ENCODE results near the gene PIF1.
"Not testable (repeated sequence)": the region's sequence is repeated elsewhere in the genome, so short reads cannot be mapped to it uniquely, and the experiment has no call there.

The PIF1 gene

DNA sequence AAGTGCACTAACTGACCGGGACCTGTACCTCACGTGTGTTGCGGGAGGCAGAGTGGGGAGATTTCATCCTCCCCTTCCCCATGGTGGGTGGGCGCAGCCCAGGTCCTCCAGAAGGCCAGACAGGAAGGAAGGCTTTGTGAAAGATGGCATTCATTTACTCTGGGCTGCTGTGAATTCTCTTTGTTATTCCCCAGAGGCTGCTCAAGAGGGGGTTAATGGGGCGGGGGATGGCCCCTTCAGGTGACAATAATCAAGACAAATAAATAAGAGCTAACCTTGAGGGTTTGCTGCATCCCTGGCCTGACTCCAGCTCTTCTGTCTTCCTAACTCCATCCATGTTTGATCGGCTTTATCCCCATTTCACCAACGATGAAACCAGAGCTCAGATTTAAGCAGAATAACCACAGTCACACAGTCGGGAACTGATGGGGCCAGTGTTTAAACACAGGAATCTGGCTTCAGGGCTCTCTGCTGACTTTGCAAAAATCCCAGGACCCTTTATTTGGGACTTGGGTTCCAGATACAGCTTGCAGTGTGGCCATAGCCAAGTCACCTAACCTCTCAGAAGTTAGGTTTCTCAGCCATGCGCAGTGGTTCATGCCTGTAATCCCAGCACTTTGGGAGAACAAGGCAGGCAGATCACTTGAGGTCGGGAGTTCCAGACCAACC, 16.5 kb downstream of the PIF1 start:
- no peak for DNase-seq

DNA sequence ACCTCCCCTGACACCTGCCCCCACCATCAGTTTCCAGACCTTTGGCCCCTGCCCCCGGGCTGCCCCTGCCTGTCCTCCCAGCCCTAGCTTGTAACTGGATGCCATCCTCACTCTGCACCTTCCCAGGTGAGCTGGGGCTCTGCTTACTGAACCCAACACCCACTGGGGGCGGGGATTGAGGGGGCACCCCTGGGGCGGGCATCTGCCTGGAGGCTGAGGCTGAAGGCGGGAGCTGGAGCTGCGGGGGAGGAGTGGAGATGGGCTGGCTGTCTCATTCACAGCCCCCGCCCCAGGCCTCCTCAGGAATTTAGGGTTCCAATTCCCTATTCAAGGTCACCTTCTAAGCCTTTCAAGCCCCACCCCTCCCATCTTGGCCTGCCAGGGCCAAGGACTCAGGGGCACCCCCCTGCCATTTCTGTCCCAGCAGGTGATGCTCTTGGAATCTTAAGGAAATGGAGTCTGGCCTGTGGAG, 17.7 kb downstream of the PIF1 start:
- no peak for DNase-seq

- DNase-seq, result no peak
Measured at GRCh38 chr15:64807051-64807749, 18.2 kb downstream of the PIF1 start.

GRCh38 chr15:64806509-64806908, 18.9 kb downstream of the PIF1 start:
- DNase-seq, result no peak

GRCh38 chr15:64804619-64805018, 20.8 kb downstream of the PIF1 start:
- DNase-seq, result no peak

- no peak for DNase-seq
Measured at GRCh38 chr15:64803526-64803925, 21.9 kb downstream of the PIF1 start.

- no peak for DNase-seq
Measured at GRCh38 chr15:64800476-64800875, 25.0 kb downstream of the PIF1 start.

DNA sequence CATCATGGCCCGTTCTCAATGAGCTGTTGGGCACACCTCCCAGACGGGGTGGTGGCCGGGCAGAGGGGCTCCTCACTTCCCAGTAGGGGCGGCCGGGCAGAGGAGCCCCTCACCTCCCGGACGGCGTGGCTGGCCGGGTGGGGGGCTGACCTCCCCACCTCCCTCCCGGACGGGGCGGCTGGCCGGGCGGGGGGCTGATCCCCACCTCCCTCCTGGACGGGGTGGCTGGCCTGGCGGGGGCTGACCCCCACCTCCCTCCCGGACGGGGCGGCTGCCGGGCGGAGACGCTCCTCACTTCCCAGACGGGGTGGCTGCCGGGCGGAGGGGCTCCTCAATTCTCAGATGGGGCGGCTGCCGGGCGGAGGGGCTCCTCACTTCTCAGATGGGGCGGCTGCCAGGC, 26.5 kb downstream of the PIF1 start:
- DNase-seq, result not testable (repeated sequence)

DNA sequence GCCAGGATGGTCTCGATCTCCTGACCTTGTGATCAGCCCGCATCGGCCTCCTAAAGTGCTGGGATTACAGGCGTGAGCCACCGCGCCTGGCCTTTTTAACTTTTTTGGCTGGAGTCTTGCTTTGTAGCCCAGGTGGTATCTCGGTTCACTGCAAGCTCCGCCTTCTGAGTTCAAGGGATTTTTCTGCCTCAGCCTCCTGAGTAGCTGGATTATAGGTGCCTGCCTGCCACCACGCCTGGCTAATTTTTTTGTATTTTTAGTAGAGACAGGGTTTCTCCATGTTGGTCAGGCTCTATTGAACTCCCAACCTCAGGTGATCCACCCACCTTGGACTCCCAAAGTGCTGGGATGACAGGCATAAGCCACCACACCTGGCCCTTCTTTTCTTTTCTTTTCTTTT, 29.5 kb downstream of the PIF1 start:
- not testable (repeated sequence) for DNase-seq

- not testable (repeated sequence) for DNase-seq
Measured at GRCh38 chr15:64795299-64795698, 30.1 kb downstream of the PIF1 start.

DNA sequence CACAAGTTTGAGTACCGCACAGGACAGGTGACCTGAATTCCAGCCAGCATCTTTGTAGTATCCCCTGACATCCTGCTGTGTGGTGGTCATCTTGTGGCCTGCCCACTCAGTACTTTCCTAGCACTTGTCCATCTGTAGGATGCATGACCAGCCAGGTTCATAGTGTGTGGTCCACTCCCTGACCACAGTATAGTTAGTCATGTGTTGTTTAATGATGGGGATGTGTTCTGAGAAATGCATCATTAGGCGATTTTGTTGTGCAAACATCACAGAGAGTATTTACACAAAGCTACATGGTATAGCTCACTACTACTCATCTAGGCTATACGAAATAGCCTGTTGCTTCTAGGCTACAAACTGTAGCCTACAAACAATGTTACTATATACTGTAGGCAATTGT, 33.2 kb downstream of the PIF1 start:
- no peak for DNase-seq

- DNase-seq, result no peak
Measured at GRCh38 chr15:64791401-64791800, 34.0 kb downstream of the PIF1 start.

DNA sequence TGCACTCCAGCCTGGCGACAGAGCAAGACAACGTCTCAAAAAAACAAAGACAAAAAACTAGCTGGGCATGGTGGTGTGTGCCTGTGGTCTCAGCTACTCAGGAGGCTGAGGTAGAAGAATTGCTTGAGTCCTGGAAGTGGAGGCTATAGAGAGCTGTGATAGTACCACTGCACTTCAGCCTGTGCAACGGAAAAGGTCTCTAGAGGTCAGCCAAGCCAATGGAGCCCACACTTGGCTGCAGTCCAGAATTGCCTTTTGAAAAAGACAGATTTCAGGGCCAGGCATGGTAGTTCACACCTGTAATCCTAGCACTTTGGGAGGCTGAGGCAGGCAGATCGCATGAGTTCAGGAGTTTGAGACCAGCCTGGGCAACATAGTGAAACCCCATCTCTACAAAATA, 41.7 kb downstream of the PIF1 start:
- no peak for DNase-seq

- DNase-seq, result no peak
Measured at GRCh38 chr15:64782751-64783150, 42.7 kb downstream of the PIF1 start.

DNA sequence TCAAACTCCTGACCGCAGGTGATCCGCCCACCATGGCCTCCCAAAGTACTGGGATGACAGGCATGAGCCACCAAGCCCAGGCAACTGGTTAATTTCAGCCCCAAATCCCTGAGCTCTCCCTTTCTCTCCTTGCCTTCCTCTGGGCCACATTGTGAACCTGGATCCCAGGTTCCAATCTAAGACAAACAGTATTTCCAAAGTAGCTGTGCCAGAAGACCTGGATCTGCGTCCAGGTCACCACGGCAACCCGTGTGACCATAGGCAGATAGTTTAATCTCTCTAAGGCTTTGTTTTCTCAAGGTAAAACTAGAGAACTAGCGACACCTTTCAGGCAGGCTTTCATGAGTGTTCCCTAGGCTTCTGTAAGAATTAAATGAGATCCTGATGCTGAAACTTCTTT, 44.1 kb downstream of the PIF1 start:
- DNase-seq, result no peak

- DNase-seq, result no peak
Measured at GRCh38 chr15:64780600-64781156, 44.8 kb downstream of the PIF1 start.

DNA sequence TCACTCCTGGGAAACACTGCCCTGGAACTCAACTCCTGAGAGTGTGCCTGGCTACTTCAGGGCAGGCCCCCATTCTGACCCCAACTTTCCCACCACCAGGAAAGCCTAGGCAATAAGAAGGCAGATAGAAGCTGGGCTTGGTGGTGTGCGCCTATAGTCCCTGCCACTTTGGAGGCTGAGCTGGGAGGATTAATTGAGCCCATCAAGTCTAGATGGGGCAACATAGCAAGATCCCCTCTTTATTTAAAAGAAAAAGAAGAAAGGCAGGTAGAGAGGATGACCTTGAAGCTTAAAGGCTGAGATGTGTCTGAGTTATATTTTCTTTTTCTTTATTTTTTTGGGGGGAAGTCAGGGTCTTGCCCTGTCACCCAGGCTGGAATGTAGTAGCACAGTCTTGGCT, 45.8 kb downstream of the PIF1 start:
- no peak for DNase-seq

- no peak for DNase-seq
Measured at GRCh38 chr15:64779024-64779423, 46.4 kb downstream of the PIF1 start.

DNA sequence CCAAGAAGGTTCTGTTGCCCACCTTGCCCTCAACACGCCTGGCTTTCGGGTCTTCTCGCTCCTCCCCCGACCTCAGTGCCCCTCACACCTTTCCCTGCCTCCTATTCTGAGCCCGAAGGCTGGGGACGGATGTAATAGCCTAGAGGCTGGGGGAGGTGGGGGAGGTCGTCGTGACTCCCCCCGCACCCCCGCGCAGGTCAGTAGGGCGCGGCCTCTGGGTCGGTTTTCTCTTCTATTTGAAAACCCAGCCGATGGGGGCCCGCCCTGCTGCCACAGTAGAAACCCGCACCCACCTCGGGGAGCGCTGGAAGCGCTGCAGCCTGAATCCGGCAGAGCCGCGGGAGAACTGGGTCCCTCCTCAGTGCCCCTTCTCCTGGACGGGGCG, 49.1 kb downstream of the PIF1 start:
- DNase-seq, result no peak

GRCh38 chr15:64775551-64776401, 49.7 kb downstream of the PIF1 start, which contains the start of gene RBPMS2:
TSS of gene RBPMS2 (minus strand) at chr15:64775589. CDS start at chr15:64775319, 270 bp downstream.
- DNase-seq, result peak; percentile 49

DNA sequence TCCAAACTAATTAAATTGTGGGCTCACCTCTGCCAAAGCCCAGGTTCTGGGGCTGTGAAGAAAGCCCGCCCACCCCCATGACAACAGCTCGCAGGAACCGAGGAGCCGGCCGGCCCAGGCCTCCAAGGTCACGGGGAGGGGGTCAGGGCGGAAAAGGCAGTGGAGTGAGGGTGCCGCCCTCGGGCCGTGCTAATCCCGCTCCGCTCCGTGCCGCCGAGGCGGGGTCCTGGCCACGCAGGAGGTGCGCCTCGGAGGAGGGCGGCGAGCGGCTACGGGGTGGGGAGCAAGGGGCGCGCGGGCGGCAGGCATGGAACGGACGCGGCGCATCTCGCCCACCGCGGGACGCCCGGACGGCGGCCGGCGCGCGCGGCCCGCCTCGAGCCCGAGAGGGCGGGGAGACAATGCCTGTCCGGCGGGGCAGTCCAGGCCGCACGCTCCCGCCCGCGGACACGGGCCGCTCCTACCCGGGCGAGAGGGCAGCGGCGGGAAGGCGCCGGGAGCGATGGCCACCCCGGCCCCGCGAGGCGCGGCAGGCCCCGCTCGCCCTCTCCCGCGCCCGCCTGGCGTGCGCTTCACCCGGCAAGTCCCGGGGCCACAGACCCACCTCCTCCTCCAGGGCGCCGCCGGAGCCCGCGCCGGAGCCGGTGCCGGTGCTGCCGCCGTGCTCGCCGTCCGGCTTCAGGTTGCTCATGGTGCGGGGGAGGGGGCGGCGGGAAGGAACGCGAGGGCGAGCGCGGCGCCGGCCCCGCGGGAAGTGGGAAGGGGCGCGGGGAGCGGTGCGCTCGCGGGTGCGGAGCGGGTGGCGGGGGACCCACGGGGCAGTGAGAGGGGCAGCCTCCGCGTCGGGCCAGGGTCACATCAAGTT, 50.6 kb downstream of the PIF1 start:
- DNase-seq, result no peak

DNA sequence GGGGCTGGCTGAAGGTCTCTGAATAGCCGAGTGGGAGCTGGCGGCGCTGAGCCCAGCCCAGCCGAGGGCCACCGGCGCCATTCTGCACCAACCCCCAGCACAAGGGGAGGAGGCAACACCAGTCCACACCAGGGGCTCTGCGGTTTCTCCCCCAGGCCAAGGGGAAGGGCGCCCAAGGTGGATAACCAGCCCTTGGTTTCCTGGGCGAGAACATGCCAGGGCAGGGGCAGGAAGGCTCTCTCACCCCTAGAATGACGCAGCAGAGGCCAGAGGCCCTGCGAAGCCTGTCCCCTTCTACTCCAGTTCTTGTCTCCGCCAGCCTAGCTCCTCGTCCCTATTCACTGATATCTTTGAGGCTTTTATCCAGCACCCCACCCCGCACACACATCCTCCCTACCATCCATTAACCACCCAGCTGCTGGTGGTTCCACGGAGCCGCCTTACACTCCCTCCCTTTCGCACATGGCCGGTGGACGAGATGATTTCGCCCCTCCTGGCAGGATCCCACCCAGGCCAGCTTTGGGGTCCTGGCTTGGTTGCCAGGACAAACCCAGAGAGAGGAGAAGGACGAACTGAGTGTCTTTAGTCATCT, 51.3 kb downstream of the PIF1 start:
- no peak for DNase-seq
